GM12878 (cell line): Measurements from ENCODE around the gene CAV1. TPM values are rescaled to one million over a fixed set of nuclear protein-coding genes. Genes with fewer than 3 reads are reported as not detected.

Experiments
- BHLHE40 ChIP-seq, 2 experiments: fragments of 450-650 bp in 1 of 2; IDR thresholded peaks; 2 replicates each; pipeline ENCODE4 v1.6.1; 2011 to 2017; ENCODE audit warnings: low read depth in 2 of 2, borderline replicate concordance in 1 of 2, improper control_type of control experiment in 1 of 2, low read length in 1 of 2, mild to moderate bottlenecking in 1 of 2
- CBX3 ChIP-seq: fragments of 200-600 bp; sonication (generic); IDR thresholded peaks from 2 replicates; pipeline ENCODE4 v1.6.1; 2016; ENCODE audit warnings: low read depth, borderline replicate concordance
- CEBPB ChIP-seq, 2 experiments: fragments of 150-350 bp in 1 of 2; IDR thresholded peaks; 2 replicates each; pipeline ENCODE4 v1.6.1; 2012 to 2014; ENCODE audit warnings: low read depth in 2 of 2, low read length in 2 of 2, borderline replicate concordance in 1 of 2, inconsistent platforms in 1 of 2
- CREB1 ChIP-seq: IDR thresholded peaks from 2 replicates; pipeline ENCODE4 v1.6.1; 2012; ENCODE audit warnings: low read depth, mild to moderate bottlenecking, inconsistent platforms
- DPF2 ChIP-seq: fragments of 450-650 bp; IDR thresholded peaks from 2 replicates; pipeline ENCODE4 v1.6.1; 2017; ENCODE audit warnings: mild to moderate bottlenecking
- GATAD2B ChIP-seq: fragments of 450-650 bp; conservative IDR thresholded peaks from 2 replicates; pipeline ENCODE4 v1.6.1; 2017; ENCODE audit warnings: low read depth, mild to moderate bottlenecking, moderate library complexity
- HDAC6 ChIP-seq: fragments of 200-600 bp; sonication (generic); IDR thresholded peaks from one replicate; pipeline ENCODE4 v1.8.0; 2017; ENCODE audit warnings: antibody characterized with exemption; ENCODE audit not compliant: unreplicated experiment
- IKZF1 ChIP-seq: fragments of 450-650 bp; conservative IDR thresholded peaks from 2 replicates; pipeline ENCODE4 v1.6.1; 2017; ENCODE audit warnings: antibody characterized with exemption, mild to moderate bottlenecking
- IKZF2 ChIP-seq, 2 experiments: fragments of 450-650 bp; IDR thresholded peaks; 2 replicates each; pipeline ENCODE4 v1.6.1; 2017; ENCODE audit warnings: mild to moderate bottlenecking in 2 of 2, moderate library complexity in 2 of 2
- JUND ChIP-seq: IDR thresholded peaks from 2 replicates; pipeline ENCODE4 v1.6.1; 2012; ENCODE audit warnings: low read depth, mild to moderate bottlenecking, low read length, improper control_type of control experiment, moderate library complexity
- LARP7 ChIP-seq: fragments of 450-650 bp; IDR thresholded peaks from 2 replicates; pipeline ENCODE4 v1.6.1; 2017; ENCODE audit warnings: mild to moderate bottlenecking
- MXI1 ChIP-seq: fragments of 150-350 bp; IDR thresholded peaks from 2 replicates; pipeline ENCODE4 v1.6.1; 2011; ENCODE audit warnings: low read depth, mild to moderate bottlenecking, inconsistent platforms, low read length, improper control_type of control experiment
- NR2C1 ChIP-seq: fragments of 450-650 bp; IDR thresholded peaks from 2 replicates; pipeline ENCODE4 v1.6.1; 2017; ENCODE audit warnings: antibody characterized with exemption, mild to moderate bottlenecking, moderate library complexity
- NR2F1 ChIP-seq: fragments of 450-650 bp; conservative IDR thresholded peaks from 2 replicates; pipeline ENCODE4 v1.6.1; 2017; ENCODE audit warnings: mild to moderate bottlenecking
- POLR2AphosphoS5 ChIP-seq: IDR thresholded peaks from 2 replicates; pipeline ENCODE4 v1.6.1; 2011; ENCODE audit warnings: mild to moderate bottlenecking, low read length, inconsistent platforms
- POU2F2 ChIP-seq: IDR thresholded peaks from 3 replicates; pipeline ENCODE4 v1.6.1; 2011; ENCODE audit warnings: low read depth, mild to moderate bottlenecking, low read length, borderline replicate concordance
- RB1 ChIP-seq: fragments of 450-650 bp; formaldehyde crosslinking; IDR thresholded peaks from 2 replicates; pipeline ENCODE4 v1.6.1; 2017; ENCODE audit warnings: mild to moderate bottlenecking, borderline replicate concordance
- SMAD5 ChIP-seq: IDR thresholded peaks from 2 replicates; pipeline ENCODE4 v1.6.1; 2016; ENCODE audit warnings: antibody characterized with exemption, low read depth
- SMARCA5 ChIP-seq: fragments of 450-650 bp; IDR thresholded peaks from 2 replicates; pipeline ENCODE4 v1.6.1; 2017; ENCODE audit warnings: mild to moderate bottlenecking
- TARDBP ChIP-seq: IDR thresholded peaks from 2 replicates; pipeline ENCODE4 v1.6.1; 2016; ENCODE audit warnings: borderline replicate concordance
- TBL1XR1 ChIP-seq: IDR thresholded peaks from 2 replicates; pipeline ENCODE4 v1.6.1; 2012; ENCODE audit warnings: low read depth, low read length, improper control_type of control experiment
- TCF12 ChIP-seq: IDR thresholded peaks from 2 replicates; pipeline ENCODE4 v1.6.1; 2011; ENCODE audit warnings: low read depth, mild to moderate bottlenecking, low read length
- TCF3 ChIP-seq: IDR thresholded peaks from 2 replicates; pipeline ENCODE4 v1.6.1; 2012; ENCODE audit warnings: low read depth, mild to moderate bottlenecking, low read length, borderline replicate concordance; ENCODE audit not compliant: insufficient read depth
- ZNF384 ChIP-seq: IDR thresholded peaks from 2 replicates; pipeline ENCODE4 v1.6.1; 2012; ENCODE audit warnings: low read depth, mild to moderate bottlenecking, low read length, improper control_type of control experiment, borderline replicate concordance
- polyA plus RNA-seq, 11 experiments: library from polyadenylated mRNA; depleted of rRNA in 4 of 11; unstranded in 6 of 11; stranded (reverse) in 5 of 11; fragments of >200 nt; fragmentation: Nextera tagmentation in 4 of 11; fragmentation: Illumina TruSeq in 1 of 11; extraction: Ambion mirVana in 4 of 11; extraction: Trizol in 1 of 11; gene quantifications; 1 replicate in 1 of 11; 2 replicates in 10 of 11; pipeline versions ENCODE4 v1.2.1 to v1.2.3, GENCODE V29; 2011 to 2016; ENCODE audit warnings: inconsistent platforms in 2 of 11, missing spikeins in 2 of 11, low read depth in 1 of 11
- total RNA-seq, 4 experiments: library from RNA; depleted of rRNA in 3 of 4; stranded (reverse); fragments of >200 nt in 3 of 4; fragmentation: Illumina TruSeq in 1 of 4; extraction: Trizol in 1 of 4; gene quantifications; 2 replicates each; pipeline versions ENCODE4 v1.2.1 to v1.2.3, GENCODE V29; 2013 to 2021
- TF ChIP-seq, protein P1 (sequence below): fragments of 450-650 bp; IDR thresholded peaks from 2 replicates; pipeline ENCODE4 v1.6.1; 2017; ENCODE audit warnings: mild to moderate bottlenecking, moderate library complexity
- TF ChIP-seq, protein P2 (sequence below): IDR thresholded peaks from 2 replicates; pipeline ENCODE4 v1.6.1; 2011; ENCODE audit warnings: mild to moderate bottlenecking, low read depth, low read length, moderate library complexity; ENCODE audit not compliant: insufficient replicate concordance

CAV1 gene
- total and polyA plus RNA-seq, 10 of the 15 experiments (the other 5 are each of a cell fraction or from before 2014, with no cell fraction given): 0.45 to 26.5 (median 2.0) TPM

DNA sequence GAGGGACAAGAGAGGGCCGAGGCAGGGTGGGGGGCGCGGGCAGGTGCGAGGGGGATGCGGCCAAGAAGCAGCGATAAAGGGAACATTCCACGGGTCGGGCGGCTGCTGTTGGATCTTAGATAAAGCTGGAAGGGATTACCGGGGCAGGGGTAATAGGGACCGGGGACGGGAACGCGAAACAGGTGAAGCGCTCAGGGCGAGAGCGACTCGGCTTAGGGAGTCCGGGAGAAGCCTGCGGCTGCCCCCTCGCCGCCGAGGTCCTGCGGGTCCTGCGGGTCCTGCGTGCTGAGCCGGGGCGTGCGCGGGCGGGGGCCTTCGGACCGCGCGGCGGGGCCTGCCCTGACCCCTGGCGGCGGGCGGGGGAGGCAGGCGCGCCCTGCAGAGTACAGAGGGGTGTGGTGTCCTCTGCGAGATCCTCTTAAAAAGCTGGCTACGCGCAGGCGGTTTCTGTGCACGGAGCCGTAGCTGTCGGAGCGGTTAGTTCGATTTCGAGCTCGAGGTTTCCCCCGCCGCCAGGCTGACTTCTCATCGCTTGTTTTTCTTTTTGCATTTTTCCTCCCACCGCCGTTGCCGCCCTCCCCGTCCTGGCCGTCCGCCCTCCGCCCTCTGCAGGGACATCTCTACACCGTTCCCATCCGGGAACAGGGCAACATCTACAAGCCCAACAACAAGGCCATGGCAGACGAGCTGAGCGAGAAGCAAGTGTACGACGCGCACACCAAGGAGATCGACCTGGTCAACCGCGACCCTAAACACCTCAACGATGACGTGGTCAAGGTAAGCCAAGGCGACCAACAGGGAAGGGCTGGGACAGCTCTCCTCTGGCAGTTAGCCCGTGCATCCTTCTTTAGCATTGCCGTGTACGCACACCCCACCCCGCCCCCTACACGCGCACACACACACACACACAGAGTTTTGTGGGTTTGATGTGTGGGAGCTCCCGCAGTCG lies 1.4 kb downstream of the CAV1 start (continued):
- TF ChIP-seq IKZF1: peak; percentile 66
- TF ChIP-seq, protein P1, sequence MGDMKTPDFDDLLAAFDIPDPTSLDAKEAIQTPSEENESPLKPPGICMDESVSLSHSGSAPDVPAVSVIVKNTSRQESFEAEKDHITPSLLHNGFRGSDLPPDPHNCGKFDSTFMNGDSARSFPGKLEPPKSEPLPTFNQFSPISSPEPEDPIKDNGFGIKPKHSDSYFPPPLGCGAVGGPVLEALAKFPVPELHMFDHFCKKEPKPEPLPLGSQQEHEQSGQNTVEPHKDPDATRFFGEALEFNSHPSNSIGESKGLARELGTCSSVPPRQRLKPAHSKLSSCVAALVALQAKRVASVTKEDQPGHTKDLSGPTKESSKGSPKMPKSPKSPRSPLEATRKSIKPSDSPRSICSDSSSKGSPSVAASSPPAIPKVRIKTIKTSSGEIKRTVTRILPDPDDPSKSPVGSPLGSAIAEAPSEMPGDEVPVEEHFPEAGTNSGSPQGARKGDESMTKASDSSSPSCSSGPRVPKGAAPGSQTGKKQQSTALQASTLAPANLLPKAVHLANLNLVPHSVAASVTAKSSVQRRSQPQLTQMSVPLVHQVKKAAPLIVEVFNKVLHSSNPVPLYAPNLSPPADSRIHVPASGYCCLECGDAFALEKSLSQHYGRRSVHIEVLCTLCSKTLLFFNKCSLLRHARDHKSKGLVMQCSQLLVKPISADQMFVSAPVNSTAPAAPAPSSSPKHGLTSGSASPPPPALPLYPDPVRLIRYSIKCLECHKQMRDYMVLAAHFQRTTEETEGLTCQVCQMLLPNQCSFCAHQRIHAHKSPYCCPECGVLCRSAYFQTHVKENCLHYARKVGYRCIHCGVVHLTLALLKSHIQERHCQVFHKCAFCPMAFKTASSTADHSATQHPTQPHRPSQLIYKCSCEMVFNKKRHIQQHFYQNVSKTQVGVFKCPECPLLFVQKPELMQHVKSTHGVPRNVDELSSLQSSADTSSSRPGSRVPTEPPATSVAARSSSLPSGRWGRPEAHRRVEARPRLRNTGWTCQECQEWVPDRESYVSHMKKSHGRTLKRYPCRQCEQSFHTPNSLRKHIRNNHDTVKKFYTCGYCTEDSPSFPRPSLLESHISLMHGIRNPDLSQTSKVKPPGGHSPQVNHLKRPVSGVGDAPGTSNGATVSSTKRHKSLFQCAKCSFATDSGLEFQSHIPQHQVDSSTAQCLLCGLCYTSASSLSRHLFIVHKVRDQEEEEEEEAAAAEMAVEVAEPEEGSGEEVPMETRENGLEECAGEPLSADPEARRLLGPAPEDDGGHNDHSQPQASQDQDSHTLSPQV: peak; percentile 66; the same call in 1 of the 2 replicates
- no peak for TF ChIP-seq TARDBP
- TF ChIP-seq CREB1: no peak; the same call in 1 of the 2 replicates
- TF ChIP-seq MXI1: peak; percentile 49; the same call in 1 of the 2 replicates
- TF ChIP-seq LARP7: no peak; the same call in 1 of the 2 replicates
- peak in 1 of 2 experiments; percentile 78; a peak in 2 of 4 replicates for TF ChIP-seq BHLHE40 (IDR thresholded peaks at IDR 0.05; ENCODE audit: borderline replicate concordance in 1 of 2, low read depth in 2 of 2, low read length in 1 of 2)
- TF ChIP-seq NR2F1: peak; percentile 70; the same call in 1 of the 2 replicates
- TF ChIP-seq POLR2AphosphoS5: no peak
- peak; percentile 40; the same call in 1 of the 2 replicates for TF ChIP-seq NR2C1
- TF ChIP-seq SMARCA5: peak; percentile 83; the same call in 1 of the 2 replicates
- no peak for TF ChIP-seq CBX3
- no peak for TF ChIP-seq JUND
- no peak for TF ChIP-seq TCF3
- TF ChIP-seq, protein P2, sequence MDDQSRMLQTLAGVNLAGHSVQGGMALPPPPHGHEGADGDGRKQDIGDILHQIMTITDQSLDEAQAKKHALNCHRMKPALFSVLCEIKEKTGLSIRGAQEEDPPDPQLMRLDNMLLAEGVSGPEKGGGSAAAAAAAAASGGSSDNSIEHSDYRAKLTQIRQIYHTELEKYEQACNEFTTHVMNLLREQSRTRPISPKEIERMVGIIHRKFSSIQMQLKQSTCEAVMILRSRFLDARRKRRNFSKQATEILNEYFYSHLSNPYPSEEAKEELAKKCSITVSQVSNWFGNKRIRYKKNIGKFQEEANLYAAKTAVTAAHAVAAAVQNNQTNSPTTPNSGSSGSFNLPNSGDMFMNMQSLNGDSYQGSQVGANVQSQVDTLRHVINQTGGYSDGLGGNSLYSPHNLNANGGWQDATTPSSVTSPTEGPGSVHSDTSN: no peak
- TF ChIP-seq CEBPB (IDR thresholded peaks at IDR 0.05; ENCODE audit: borderline replicate concordance in 1 of 2, low read depth in 2 of 2, low read length in 2 of 2): no peak
- TF ChIP-seq SMAD5: no peak
- no peak for TF ChIP-seq TBL1XR1
- no peak for TF ChIP-seq HDAC6
- TF ChIP-seq RB1: peak; percentile 85
- no peak for TF ChIP-seq IKZF2 (IDR thresholded peaks at IDR 0.05)
- no peak for TF ChIP-seq ZNF384
- TF ChIP-seq POU2F2: no peak
- 0 out of 2 replicates have a peak, but pooled peaks have one; percentile 16 for TF ChIP-seq TCF12
- TF ChIP-seq GATAD2B: peak; percentile 71; the same call in 1 of the 2 replicates
- TF ChIP-seq DPF2: peak; percentile 56; the same call in 1 of the 2 replicates
